K562 (cell line): ENCODE measurements around the gene FYB1. TPM values are rescaled to one million over a fixed set of nuclear protein-coding genes. Genes with fewer than 3 reads are reported as not detected.

Experiments
- ATAC-seq: fragments of 200-7000 bp; cut with Tn5 transposase; 3 replicates; pipeline ENCODE4 v1.9.1; 2020; ENCODE audit warnings: moderate library complexity
- BruUV-seq: library from RNA; stranded (reverse); fragments of 400-500 nt; replicated peaks from 2 replicates; lab custom pipeline; 2021; lab: Mats Ljungman, UMichigan
- CTCF ChIA-PET: fragments of 300-600 bp; formaldehyde crosslinking; extraction: SDS; loops from one replicate; lab custom pipeline; 2021; ENCODE audit warnings: low intra/inter-chr PET ratio; lab: Yijun Ruan, JAX
- POLR2A ChIA-PET: fragments of 300-600, 350-650 bp; sonication (Branson Sonifier 250); formaldehyde crosslinking; extraction: SDS; loops from one replicate; lab custom pipeline; 2021; ENCODE audit warnings: antibody characterized with exemption, inconsistent platforms; lab: Yijun Ruan, JAX
- DNase-seq, 4 experiments: peaks; one replicate each; pipeline versions ENCODE4 v3.0.0 to v3.0.0-alpha.2; 2011 to 2018; ENCODE audit warnings: low spot score in 3 of 4, mixed read lengths in 3 of 4; ENCODE audit errors: extremely low read depth in 1 of 4
- FAIRE-seq: peaks from 2 replicates; lab custom pipeline; 2011; peaks lifted over from hg19 to GRCh38; lab: Jason Lieb, UNC
- H2AFZ ChIP-seq: 2 replicates; pipeline ENCODE4 v1.6.0; 2011; ENCODE audit warnings: low read depth, low read length, control low read depth, inconsistent platforms
- H3K27ac ChIP-seq: fragments of 200-600 bp; 3 replicates; pipeline ENCODE4 v1.8.0; 2011; ENCODE audit warnings: low read depth, mild to moderate bottlenecking, control low read depth, inconsistent platforms, low read length, moderate library complexity, mixed read lengths; ENCODE audit errors: extremely low read depth
- H3K27me3 ChIP-seq, 2 experiments: fragments of 300-600 bp in 1 of 2; 2 replicates in 1 of 2; 3 replicates in 1 of 2; pipeline versions ENCODE4 v1.6.0 to v1.8.0; 2011; ENCODE audit warnings: inconsistent platforms in 2 of 2, low read length in 2 of 2, mild to moderate bottlenecking in 1 of 2, mixed read lengths in 1 of 2, moderate library complexity in 1 of 2; ENCODE audit not compliant: control insufficient read depth in 2 of 2, insufficient read depth in 2 of 2
- H3K36me3 ChIP-seq: fragments of 300-600 bp; 3 replicates; pipeline ENCODE4 v1.8.0; 2011; ENCODE audit warnings: mild to moderate bottlenecking, low read length, inconsistent platforms; ENCODE audit not compliant: control insufficient read depth, insufficient read depth
- H3K4me1 ChIP-seq, 2 experiments: fragments of 200-600 bp in 1 of 2; replicated peaks in 1 of 2; 2 replicates in 1 of 2; 3 replicates in 1 of 2; pipeline versions ENCODE4 v1.5.1 to v1.8.0; 2011; ENCODE audit warnings: inconsistent platforms in 2 of 2, low read length in 2 of 2, mild to moderate bottlenecking in 1 of 2, mixed read lengths in 1 of 2, moderate library complexity in 1 of 2; ENCODE audit not compliant: control insufficient read depth in 2 of 2, insufficient read depth in 2 of 2
- H3K4me2 ChIP-seq: 2 replicates; pipeline ENCODE4 v1.6.1; 2011; ENCODE audit warnings: low read length, control low read depth, inconsistent platforms, mixed read lengths; ENCODE audit not compliant: insufficient read depth
- H3K4me3 ChIP-seq: fragments of 200-600 bp; sonication (generic), shearing (Covaris generic); 2 replicates; pipeline ENCODE4 v1.5.1; 2016; ENCODE audit warnings: control low read depth, inconsistent platforms
- H3K79me2 ChIP-seq: fragments of 200-600 bp; 3 replicates; pipeline ENCODE4 v1.8.0; 2011; ENCODE audit warnings: low read length, inconsistent platforms; ENCODE audit not compliant: control insufficient read depth, insufficient read depth
- H3K9ac ChIP-seq, 2 experiments: 2 replicates each; pipeline versions ENCODE4 v1.6.0 to v1.6.1; 2011; ENCODE audit warnings: low read depth in 2 of 2, low read length in 2 of 2, control low read depth in 1 of 2, inconsistent platforms in 1 of 2, mild to moderate bottlenecking in 1 of 2, mixed read lengths in 1 of 2; ENCODE audit not compliant: insufficient read depth in 1 of 2
- H3K9me1 ChIP-seq: one replicate; pipeline ENCODE4 v1.6.0; 2011; ENCODE audit warnings: inconsistent platforms, mild to moderate bottlenecking, low read length, moderate library complexity; ENCODE audit not compliant: control insufficient read depth, insufficient read depth
- H3K9me3 ChIP-seq: replicated peaks from 2 replicates; pipeline ENCODE4 v1.5.1; 2011; ENCODE audit warnings: low read depth, low read length, inconsistent platforms; ENCODE audit not compliant: control insufficient read depth, insufficient read depth
- H4K20me1 ChIP-seq: replicated peaks from 2 replicates; pipeline ENCODE4 v1.6.1; 2011; ENCODE audit warnings: low read length, inconsistent platforms, mixed read lengths; ENCODE audit not compliant: control insufficient read depth, insufficient read depth
- ARID3A ChIP-seq: IDR thresholded peaks from 2 replicates; pipeline ENCODE4 v1.6.1; 2012; ENCODE audit warnings: low read depth, low read length, improper control_type of control experiment, borderline replicate concordance
- EWSR1 ChIP-seq: fragments of 450-650 bp; IDR thresholded peaks from 2 replicates; pipeline ENCODE4 v1.6.1; 2018; ENCODE audit warnings: borderline replicate concordance, mild to moderate bottlenecking, low read depth, moderate library complexity; ENCODE audit not compliant: partially characterized antibody
- FOXM1 ChIP-seq, 2 experiments: fragments of 450-650 bp in 1 of 2; sonication (generic) in 1 of 2; formaldehyde crosslinking in 1 of 2; IDR thresholded peaks; 2 replicates each; pipeline versions ENCODE4 v1.6.1 to v1.9.0; 2017 to 2022; ENCODE audit warnings: low read depth in 2 of 2, mild to moderate bottlenecking in 2 of 2, missing genetic modification reagents in 1 of 2, moderate library complexity in 1 of 2
- MAFK ChIP-seq: IDR thresholded peaks from 2 replicates; pipeline ENCODE4 v1.6.1; 2011; ENCODE audit warnings: low read length, improper control_type of control experiment
- NFATC3 ChIP-seq: fragments of 450-650 bp; IDR thresholded peaks from 2 replicates; pipeline ENCODE4 v1.6.1; 2017; ENCODE audit warnings: mild to moderate bottlenecking
- NR0B1 ChIP-seq: fragments of 450-650 bp; IDR thresholded peaks from one replicate; pipeline ENCODE4 v1.6.1; 2018; ENCODE audit warnings: mild to moderate bottlenecking, moderate library complexity; ENCODE audit not compliant: partially characterized antibody
- RFX7 ChIP-seq: fragments of 250-450 bp; sonication (Bioruptor Pico); IDR thresholded peaks from 2 replicates; pipeline ENCODE4 v1.5.1; 2021; ENCODE audit warnings: mild to moderate bottlenecking
- SMAD4 ChIP-seq: fragments of 250-450 bp; sonication (Bioruptor Pico); conservative IDR thresholded peaks from 2 replicates; pipeline ENCODE4 v1.8.0; 2021; ENCODE audit warnings: inconsistent platforms, mild to moderate bottlenecking, moderate library complexity
- ZNF280A ChIP-seq: fragments of 450-650 bp; IDR thresholded peaks from 2 replicates; pipeline ENCODE4 v1.6.1; 2018; ENCODE audit warnings: mild to moderate bottlenecking, low read depth; ENCODE audit not compliant: partially characterized antibody
- ZNF507 ChIP-seq: conservative IDR thresholded peaks from 2 replicates; pipeline ENCODE4 v1.6.1; 2017; ENCODE audit warnings: missing genetic modification characterization, missing compliant biosample characterization
- ZSCAN32 ChIP-seq: fragments of 450-650 bp; formaldehyde crosslinking; IDR thresholded peaks from 2 replicates; pipeline ENCODE4 v1.4.0; 2020; ENCODE audit warnings: mild to moderate bottlenecking, moderate library complexity
- WGBS: fragments of 100-300 bp; shearing (Covaris generic); methylation state at CpG from one replicate; pipeline ENCODE4 v1.1.6; 2016; ENCODE audit warnings: low coverage, mixed read lengths; ENCODE audit not compliant: insufficient coverage; ENCODE audit errors: missing lambda C conversion rate; 5-methylcytosine and 5-hydroxymethylcytosine counted together
- in situ Hi-C: fragments of 300-500 bp; cut with MboI; formaldehyde crosslinking; loops from 4 replicates; pipeline ENCODE4 v1.15.0; 2018; ENCODE audit warnings: inconsistent platforms, mixed read lengths
- intact Hi-C: fragments of 100-400 bp; cut with micrococcal nuclease; formaldehyde crosslinking; loops from 2 replicates; pipeline ENCODE4 v1.14.2; 2022
- polyA plus RNA-seq, 8 experiments: library from polyadenylated mRNA; depleted of rRNA in 4 of 8; stranded (reverse) in 5 of 8; unstranded in 3 of 8; fragments of >200 nt; fragmentation: Nextera tagmentation in 2 of 8; fragmentation: Illumina TruSeq in 1 of 8; extraction: Ambion mirVana in 2 of 8; extraction: Trizol in 1 of 8; gene quantifications; 2 replicates each; pipeline versions ENCODE4 v1.2.1 to v1.2.3, GENCODE V29; 2011 to 2014; ENCODE audit warnings: inconsistent platforms in 1 of 8, missing spikeins in 1 of 8
- total RNA-seq, 7 experiments: library from RNA; depleted of rRNA in 6 of 7; stranded (reverse); fragments of >200 nt in 6 of 7; fragmentation: Illumina TruSeq in 2 of 7; extraction: Trizol in 2 of 7; gene quantifications; 2 replicates each; pipeline versions ENCODE4 v1.2.1 to v1.2.3, GENCODE V29; 2011 to 2021; ENCODE audit warnings: low replicate concordance in 1 of 7
- TF ChIP-seq, protein P1 (sequence below): fragments of 250-450 bp; sonication (Bioruptor Pico); IDR thresholded peaks from 2 replicates; pipeline ENCODE4 v1.4.0; 2020; ENCODE audit warnings: mild to moderate bottlenecking, moderate library complexity

FYB1 gene
- total and polyA plus RNA-seq, 9 of the 15 experiments (the other 6 are each of a cell fraction or from before 2014, with no cell fraction given) = 4.7 to 31.5 (median 9.7) TPM

DNA sequence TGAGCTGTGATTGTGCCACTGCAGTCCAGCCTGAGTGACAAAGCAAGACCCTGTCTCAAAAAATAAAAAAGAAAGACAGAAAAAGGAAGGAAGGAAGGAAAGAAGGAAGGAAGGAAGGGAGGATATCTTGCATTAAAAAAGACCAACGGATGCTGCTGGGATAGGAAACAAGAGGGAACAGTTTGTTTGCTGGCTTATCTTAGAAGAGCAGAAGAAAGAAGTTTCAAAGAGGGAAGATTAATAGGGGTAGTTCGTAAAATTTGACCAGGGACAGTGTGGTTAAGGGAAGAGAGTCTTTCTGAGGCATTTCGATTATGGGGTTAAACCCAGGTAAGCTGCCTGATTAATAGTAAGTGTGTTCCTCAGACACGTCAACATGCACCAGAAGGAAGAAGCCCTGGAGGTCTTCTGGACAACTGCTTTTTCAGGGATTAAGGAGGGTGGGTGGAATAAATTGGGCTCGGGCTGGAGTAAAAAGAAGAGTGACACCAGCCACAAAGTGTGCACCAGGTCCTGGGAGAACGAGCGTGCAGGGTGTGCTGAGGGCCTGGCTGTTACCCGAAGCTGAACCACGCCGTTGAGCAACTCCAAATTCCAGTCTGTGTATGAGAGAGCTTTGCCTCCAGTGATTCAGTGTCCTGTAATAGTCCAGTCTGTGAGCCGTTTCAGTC, 24.8 kb downstream of the FYB1 start:
- in situ Hi-C loops = no loop called here
- intact Hi-C loops = loop anchor here (2.0 kb wide), 1 partner anchor 18 kb away; no protein-coding TSS in a partner anchor
- H4K20me1 ChIP-seq = no peaks in the 10 kb centered on the region
- peak overlapping the region; percentile 75 for H3K27ac ChIP-seq
- H3K9me3 ChIP-seq = no peaks in the 10 kb centered on the region
- H3K79me2 ChIP-seq = peaks cover 37% of the 10 kb centered on the region
- H3K4me3 ChIP-seq = no peak overlapping the region
- BruUV-seq = TSS peak; percentile 79
- H3K9me1 ChIP-seq = no peaks in the 10 kb centered on the region
- under 1% methylated on average over 11 of the region's 11 CpGs for WGBS
- peak; percentile 80 for ATAC-seq
- peak; percentile 90 for FAIRE-seq
- H3K36me3 ChIP-seq = no peaks in the 10 kb centered on the region
- POLR2A ChIA-PET = interaction anchor here (0.7 to 1.3 kb wide), 8 partner anchors 9 to 309 kb away, joined by 3 to 6 read pairs (median 4); no protein-coding TSS in a partner anchor
- peak overlapping the region; percentile 73 for H2AFZ ChIP-seq
- peaks cover 31 to 81% of the 10 kb centered on the region in 2 experiments; a peak in 4 of 5 replicates for H3K4me1 ChIP-seq
- no peaks in the 10 kb centered on the region for H3K27me3 ChIP-seq
- H3K9ac ChIP-seq = peak overlapping the region; percentile 49 to 84; a peak in 3 of 4 replicates
- CTCF ChIA-PET = no interaction called here
- peak overlapping the region; percentile 66 for H3K4me2 ChIP-seq
- peak; percentile 28 to 80 (median 57) for DNase-seq
- TF ChIP-seq ARID3A (0 out of 2 replicates have a peak, but pooled peaks have one; percentile 7), ZNF280A (no peak), SMAD4 (CRISPR knock-in tag) (peak; percentile 57; the same call in 1 of the 2 replicates), NR0B1 (no peak), NFATC3 (no peak), ZNF507 (no peak), RFX7 (CRISPR knock-in tag) (no peak), EWSR1 (no peak), FOXM1 (IDR thresholded peaks at IDR 0.05; ENCODE audit: low read depth) (peak; percentile 86), FOXM1 (CRISPR knock-in tag; IDR thresholded peaks at IDR 0.05; ENCODE audit: low read depth) (no peak), ZSCAN32 (CRISPR knock-in tag) (0 out of 2 replicates have a peak, but pooled peaks have one; percentile 51), MAFK (no peak)
- TF ChIP-seq, protein P1, sequence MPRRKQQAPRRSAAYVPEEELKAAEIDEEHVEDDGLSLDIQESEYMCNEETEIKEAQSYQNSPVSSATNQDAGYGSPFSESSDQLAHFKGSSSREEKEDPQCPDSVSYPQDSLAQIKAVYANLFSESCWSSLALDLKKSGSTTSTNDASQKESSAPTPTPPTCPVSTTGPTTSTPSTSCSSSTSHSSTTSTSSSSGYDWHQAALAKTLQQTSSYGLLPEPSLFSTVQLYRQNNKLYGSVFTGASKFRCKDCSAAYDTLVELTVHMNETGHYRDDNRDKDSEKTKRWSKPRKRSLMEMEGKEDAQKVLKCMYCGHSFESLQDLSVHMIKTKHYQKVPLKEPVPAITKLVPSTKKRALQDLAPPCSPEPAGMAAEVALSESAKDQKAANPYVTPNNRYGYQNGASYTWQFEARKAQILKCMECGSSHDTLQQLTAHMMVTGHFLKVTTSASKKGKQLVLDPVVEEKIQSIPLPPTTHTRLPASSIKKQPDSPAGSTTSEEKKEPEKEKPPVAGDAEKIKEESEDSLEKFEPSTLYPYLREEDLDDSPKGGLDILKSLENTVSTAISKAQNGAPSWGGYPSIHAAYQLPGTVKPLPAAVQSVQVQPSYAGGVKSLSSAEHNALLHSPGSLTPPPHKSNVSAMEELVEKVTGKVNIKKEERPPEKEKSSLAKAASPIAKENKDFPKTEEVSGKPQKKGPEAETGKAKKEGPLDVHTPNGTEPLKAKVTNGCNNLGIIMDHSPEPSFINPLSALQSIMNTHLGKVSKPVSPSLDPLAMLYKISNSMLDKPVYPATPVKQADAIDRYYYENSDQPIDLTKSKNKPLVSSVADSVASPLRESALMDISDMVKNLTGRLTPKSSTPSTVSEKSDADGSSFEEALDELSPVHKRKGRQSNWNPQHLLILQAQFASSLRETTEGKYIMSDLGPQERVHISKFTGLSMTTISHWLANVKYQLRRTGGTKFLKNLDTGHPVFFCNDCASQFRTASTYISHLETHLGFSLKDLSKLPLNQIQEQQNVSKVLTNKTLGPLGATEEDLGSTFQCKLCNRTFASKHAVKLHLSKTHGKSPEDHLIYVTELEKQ (CRISPR knock-in tag) = no peak
